A549 treated with GW870086 at 1 μM for 4 hours (cell line): ENCODE results near the gene LRP5. TPM values are rescaled to one million over a fixed set of nuclear protein-coding genes. Genes with fewer than 3 reads are reported as not detected.

Source experiments
- total RNA-seq: library from RNA; stranded (reverse); fragments of 200-300 nt; extraction: Qiagen RNA extraction; gene quantifications from 5 replicates; pipeline ENCODE4 v1.2.3, GENCODE V29; 2022; ENCODE audit warnings: low read depth

Gene LRP5
- 33.2 to 56.8 TPM (median 50.8 TPM) in 5 replicates for total RNA-seq

DNA sequence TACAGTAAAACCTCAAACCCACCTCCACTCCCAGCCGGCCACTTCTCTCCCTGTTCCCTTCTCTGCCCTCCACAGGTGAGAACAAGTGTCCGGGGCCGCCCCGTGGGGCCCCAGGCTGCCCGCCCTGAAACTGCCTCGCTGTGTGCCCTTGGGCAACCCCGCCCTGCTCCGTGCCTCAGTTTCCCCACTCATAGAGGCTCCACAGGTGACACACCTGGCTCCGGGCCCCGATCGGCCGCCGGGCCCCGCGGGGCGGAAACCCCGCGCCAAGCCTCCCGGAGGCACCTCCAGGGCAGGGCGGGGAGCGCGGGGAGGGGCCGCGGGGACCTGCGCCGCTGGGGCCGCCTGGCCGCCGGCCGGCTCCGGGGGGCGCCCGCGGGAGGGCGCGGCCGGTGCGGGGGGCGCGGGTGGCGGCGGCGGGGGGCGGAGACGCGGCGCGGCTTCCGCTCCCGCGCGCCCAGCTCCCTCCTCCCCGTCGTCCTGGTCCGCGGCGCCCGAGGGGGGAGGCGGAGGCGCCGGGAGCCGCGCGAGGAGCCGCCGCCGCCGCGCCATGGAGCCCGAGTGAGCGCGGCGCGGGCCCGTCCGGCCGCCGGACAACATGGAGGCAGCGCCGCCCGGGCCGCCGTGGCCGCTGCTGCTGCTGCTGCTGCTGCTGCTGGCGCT lies at the start of gene LRP5:
Gene LRP5 (plus strand): TSS at position 475 of the 663 bp plus-strand sequence. CDS start 124 bp downstream, at position 599.

DNA sequence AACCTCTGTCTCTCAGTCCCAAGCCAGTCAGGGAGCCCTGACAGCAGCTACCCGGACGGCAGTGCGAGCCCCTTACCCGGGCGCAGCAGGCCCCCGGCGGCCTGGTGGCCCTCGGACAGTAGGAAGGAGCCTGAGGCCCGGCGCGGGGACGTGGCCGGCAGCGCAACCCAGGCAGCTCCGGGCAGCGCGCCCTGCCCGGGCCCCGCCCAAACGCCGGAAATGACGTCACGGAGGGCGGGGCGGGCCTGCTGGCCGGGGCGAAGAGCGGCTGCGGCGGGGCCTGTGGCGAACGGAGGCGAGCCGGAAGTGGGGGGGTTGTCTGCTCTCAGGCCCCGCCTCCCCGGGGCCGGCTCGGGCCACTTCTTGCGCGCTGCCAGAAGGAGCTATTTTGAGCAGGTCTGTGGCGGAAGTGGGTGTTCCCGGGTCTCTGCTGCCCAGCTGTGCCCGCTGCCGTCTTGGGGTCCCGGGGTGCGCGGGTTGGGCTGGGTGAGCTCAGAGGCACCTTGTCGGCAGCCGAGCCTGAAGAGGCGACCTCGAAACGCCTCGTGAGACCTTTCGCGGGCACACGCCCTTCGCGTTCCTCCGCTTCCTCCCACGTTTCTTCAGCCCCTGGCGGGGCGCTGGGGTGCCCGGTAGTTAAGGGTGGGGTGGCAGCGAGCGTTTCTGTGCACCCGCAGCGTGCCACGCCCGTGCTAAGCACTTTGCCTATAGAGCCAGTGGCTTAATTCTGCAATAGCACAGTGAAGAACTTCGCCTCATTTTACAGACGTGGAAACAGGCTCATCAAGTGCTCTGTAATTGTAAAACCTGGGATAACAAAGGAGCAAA lies 40.4 kb upstream of the LRP5 start, which contains the start of gene C11orf24:
Gene C11orf24 (minus strand): TSS at position 193 of the 828 bp plus-strand sequence. CDS start 8,206 bp downstream, outside the sequence.

GRCh38 chr11:68460741-68461574 lies 148.6 kb downstream of the LRP5 start, which contains the start of gene PPP6R3:
TSS of gene PPP6R3 (plus strand) at chr11:68460752. CDS start at chr11:68537665, 76,913 bp downstream.

Other genes starting within 250 kb of the LRP5 start
- 30.3 to 39.8 TPM (median 37.7 TPM) in 5 replicates for gene CHKA, start 191.2 kb upstream of the LRP5 start, total RNA-seq
- 17.4 to 23.2 TPM (median 22.4 TPM) in 5 replicates for gene KMT5B, start 99.3 kb upstream of the LRP5 start, total RNA-seq
- 54.2 to 62.5 TPM (median 61.2 TPM) in 5 replicates for gene C11orf24, start 40.6 kb upstream of the LRP5 start, total RNA-seq
- gene PPP6R3, start 148.2 kb downstream of the LRP5 start, total RNA-seq, result 42.7 to 60.0 TPM (median 55.9 TPM) in 5 replicates